RPMI7951 (cell line): ENCODE data around the gene NACC1. TPM values are rescaled to one million over a fixed set of nuclear protein-coding genes. Genes with fewer than 3 reads are reported as not detected.

Source experiments
- DNase-seq: peaks from one replicate; pipeline ENCODE4 v3.0.0-alpha.2; 2012; ENCODE audit warnings: low read depth
- total RNA-seq: library from RNA; depleted of rRNA; stranded (reverse); fragments of >200 nt; shearing (Covaris generic); gene quantifications from 2 replicates; pipeline ENCODE4 v1.2.3, GENCODE V29; 2014; rRNA removed

NACC1 gene
- 27.9 and 28.0 TPM in 2 replicates for total RNA-seq

DNA sequence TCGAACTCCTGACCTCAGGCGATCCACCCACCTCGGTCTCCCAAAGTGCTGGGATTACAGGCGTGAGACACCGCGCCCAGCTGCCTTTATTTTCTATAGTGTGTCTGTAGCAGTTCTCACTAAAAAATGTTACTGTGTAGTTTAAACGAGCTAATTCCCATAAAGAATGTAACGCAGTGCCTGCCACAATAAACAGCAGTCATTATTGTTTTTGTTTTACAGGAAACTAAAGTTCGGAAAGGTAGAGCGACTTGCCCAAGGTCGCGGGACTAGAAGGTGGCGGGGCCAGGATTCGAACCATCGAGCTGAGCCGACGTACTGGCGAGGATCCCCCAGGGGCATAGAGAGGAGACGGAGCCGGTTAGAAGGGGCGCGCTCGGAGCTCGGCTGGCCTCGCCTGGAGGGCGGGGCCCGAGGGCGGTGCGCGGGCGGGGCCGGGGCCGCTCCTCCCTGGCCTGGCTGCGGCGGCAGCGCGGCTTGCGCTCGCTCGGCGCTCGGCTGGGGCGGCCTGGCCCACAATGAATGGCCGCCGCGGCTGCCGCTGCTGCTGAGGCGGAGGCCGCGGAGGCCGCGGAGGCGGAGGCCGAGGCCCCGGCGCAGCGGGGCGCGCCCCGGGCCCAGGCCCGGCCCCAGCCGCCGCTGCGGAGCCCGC lies at the start of gene NACC1:
NACC1 (plus strand) TSS at position 493 of the 652 bp plus-strand sequence. CDS start 16,944 bp downstream, outside the sequence.
- peak; percentile 89 for DNase-seq

DNA sequence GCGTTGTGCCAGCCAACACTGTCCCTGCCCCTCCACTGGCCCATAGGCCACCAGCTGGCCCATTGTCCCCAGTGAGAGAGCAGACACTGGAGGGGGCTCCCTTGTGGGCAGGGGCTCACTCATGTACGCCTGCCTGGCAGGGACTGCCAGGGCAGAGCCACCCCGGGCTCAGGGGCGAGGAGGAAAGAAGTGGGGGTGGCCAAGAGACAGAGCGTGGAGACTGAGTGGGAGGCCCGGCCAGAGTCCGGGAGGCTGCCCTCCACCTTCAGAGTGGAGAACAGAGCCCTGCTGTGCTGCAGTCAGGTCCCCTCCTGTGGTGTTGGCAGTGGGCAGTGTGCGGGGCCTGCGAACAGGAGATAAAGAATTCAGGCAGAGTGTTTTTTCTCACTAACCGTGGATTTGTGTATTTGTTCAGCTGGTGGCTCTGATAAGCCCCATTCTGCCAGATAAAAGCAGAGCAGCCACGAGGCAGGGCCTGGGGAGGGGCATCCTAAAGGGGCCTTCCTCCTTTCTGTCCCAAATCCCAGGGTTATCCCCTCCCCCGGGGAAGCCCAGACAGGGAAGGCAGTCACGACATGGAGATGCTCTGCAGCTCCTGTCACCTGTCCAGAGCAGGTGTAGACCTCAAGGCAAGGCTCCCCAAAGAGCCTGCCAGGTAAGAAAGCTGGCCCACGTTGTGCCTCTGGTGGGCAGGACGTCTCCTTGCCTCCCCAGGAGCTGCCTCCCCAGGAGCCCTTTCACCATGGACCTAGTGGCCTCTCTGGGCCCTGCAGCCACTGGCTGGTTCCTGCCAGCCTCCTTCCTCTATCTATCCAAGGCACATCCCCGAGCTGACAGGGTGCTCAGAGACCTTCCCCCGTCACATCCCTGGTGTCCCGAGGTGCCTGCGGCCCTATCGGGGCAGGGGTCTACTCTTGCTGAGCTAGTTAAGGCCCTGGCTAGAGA lies 48.4 kb upstream of the NACC1 start:
- no peak for DNase-seq

DNA sequence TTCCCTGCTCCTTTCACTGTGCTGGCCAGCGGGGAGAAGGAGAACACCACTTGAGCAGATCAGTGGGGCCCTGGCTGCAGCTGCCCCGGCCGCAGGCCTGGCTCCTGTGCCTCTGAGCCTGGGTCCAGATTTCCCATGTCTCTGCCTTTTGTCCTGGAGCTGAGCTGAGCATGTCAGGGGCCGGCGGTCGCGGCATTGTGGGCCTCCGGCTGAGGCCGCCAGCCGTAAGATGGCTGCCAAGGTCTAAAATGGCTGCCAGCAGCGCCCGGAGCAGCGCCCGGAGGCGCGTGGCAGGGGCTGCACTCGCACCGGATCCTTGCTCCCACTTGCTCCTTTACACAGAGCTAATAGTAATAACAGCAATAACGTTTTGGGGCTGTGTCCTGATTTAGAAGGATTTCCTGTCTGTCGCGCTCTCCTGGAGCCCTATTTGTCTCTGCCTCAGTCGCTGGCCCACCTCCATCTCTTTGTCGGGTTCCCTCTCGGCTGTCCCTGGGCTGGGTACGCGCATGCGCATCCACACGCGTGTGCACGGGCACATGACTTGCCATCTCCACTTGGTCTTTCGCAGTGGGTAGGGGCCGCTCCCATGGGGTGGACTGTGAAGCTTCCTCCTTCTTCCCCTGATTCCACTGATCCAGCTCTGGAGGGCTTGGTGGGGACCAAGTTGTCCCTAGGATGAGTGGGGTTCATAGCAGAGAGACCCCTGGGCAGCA lies 47.5 kb upstream of the NACC1 start:
- DNase-seq: no peak

DNA sequence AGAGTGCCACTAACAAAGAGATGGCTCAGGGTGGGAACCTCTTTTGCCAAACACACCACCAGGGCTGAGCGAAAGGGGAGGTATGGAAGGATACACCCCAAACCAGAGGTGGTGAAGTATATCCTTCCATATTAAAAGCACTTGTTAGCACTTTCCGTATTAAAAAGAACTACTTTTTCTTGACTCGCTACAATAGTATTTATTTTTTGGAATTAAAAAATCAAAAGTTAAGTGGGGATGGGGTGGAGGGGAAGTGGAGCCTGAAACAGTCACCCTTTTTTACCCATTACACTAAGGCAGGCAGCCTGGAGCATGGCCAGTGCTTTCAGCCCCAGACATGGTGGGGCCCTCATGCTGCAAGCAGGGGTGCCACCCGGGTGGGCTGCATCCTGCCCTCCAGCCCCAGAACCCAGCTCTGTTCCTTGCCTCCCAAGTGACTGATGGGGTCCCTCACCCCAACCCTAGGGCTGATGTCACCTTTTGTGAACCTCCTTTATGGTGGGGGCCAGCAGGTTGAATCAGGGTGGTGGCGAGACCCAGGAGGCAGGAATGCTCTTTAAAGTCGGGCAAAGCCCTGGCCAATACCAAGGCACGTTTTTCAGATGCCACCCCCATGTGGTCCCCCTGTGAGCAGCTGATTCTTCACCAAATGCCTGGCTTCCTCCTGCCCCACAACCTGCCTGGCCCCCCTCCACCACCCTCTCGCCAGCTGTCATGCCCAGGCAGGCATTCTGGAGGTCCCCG lies 46.4 kb upstream of the NACC1 start:
- DNase-seq: no peak

DNA sequence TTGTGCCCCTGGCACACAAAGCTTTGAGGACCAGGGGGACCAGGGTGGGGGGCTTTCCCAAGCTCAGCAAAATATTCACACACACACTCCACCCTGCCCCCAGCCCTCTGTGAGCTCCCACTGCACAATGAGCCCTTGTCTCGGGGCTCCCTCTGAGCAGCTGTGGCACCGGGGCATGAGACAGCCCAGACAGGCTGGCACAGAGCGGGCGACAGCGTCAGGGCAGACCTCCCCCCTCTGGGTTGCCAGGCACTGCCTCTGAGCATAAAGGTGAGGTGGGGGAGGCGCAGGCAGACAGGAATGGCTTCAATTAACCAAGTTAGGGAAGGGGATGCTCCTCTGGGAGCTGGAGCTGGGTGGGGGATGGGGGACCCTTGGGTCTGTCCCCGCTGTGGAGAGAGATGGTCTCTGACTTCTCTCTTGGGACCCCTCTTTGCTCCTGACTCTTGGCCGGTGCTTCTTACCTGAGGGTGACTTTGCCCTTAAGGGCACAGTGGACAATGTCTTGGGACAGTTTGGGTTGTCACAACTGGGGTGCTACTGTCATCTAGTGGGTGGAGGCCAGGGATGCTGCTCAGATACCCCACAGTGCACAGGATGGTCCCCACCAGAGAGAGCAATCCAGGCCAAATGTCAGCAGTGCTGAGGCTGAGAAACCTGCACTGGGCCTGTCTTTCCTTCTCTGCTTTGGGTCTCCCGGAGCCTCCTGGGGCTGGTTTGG lies 45.7 kb upstream of the NACC1 start:
- DNase-seq: no peak

DNA sequence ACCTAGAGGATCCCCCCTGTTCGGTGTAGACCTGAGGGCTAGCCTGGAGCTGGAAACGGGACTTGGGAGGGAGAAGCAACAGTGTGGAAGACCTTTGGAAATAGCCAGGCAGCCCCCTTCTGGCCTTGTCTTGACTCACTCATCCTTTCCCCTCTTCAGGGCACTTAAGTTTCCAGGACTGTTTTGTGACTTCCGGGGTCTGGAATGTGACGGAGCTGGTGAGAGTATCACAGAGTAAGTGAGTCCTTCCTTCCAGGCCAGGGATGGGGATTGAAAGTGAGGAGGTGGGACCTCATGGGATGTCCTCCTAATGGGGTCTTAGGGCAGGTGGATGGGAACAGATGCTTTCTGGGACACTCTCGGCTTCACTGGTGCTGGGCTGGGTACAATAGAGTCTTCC lies 44.8 kb upstream of the NACC1 start:
- no peak for DNase-seq

DNA sequence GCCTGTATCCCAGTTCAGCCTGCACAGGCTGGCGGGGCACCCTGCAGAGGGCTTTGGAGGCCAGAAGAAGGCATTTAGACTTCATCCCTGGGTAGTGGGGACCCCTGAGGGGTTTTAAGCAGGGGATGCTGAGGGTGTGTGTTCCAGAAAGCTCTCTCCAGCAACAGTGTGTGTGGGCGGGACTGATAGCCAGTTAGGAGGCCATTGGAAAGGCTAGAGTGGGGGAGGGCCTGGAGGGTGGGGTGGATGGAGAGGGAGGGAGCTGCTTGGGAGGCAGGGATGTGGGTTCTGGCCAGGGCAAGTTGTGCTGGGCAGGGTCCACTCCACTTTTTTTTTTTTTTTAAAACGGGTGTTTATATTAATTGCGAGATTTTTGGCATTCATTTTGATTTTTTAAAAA lies 43.7 kb upstream of the NACC1 start:
- DNase-seq: no peak

DNA sequence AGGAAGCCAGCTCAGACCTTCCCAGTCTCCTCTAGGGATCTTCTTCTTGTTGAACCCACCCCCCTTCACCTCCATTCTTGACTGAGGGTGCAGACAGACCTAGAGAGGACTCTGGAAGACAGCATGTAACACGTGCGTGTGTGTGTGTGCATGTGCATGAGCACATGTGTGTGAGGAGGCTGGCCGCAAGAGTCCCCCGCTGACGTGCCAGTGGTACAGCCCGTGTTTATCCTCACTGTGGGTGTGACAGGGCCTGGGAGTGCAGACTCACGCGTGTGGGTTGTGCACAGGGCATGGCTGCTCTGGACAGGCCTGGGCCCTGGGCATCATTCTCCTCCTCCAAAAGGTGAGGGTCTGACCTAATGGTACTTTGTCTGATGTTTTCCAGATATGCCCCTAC lies 41.7 kb upstream of the NACC1 start:
- DNase-seq: no peak

DNA sequence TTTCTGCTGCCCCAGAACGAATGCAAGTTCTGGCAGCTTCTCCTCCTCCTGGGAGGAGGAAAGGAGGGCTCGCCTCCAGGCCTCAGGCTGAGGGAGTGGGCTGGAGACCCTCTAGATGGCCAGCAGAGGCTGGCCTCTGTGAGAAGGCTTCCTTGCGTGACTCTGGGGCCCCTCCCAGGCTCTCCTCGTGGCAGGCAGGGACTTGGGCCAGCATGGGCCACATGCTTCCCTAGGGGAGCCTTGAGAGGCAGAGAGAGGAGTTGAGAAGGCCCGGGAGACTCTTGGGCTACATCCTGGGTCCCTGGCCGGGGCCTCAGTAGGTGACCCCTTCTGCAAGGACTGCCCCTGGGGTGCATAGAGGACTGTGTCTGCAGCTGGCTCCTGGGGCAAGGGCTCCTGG lies 41.3 kb upstream of the NACC1 start:
- DNase-seq: no peak

DNA sequence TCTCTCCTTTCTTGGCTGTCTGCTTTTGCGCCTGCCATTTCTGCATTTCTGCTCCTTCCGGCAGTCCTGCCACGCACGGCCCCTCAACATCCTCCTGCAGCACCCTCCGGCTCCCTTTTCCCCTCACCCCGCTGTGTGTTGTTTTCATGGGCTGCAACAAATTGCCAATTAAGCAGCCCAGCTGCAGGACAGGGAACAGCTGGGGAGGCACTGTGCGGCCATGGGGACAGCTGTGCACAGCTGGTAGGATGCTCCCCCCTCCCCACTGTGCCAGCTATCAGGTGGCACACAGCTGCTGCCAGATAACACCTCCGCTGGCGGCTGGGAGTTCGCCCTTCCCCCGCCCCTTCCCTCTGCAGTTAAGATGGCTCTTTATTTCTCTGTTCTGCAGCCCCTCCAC lies 40.8 kb upstream of the NACC1 start:
- DNase-seq: no peak

DNA sequence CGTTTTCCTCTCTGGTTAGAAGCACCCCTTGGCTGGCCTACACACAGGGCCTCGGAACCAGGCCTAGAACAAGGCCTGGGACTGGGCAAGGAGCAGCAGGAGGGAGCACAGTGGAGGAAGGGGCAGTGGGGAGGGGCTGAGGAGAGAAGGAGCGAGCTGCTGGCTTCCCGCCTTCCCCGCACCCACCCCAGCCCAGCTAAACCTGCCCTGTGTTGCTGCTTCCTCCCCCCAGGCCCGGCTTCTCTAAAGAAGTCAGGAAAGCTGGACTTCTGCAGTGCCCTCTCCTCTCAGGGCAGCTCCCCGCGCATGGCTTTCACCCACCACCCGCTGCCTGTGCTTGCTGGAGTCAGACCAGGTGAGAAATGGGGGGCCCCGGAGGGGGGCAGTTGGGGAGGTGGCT lies 39.7 kb upstream of the NACC1 start:
- DNase-seq: no peak

DNA sequence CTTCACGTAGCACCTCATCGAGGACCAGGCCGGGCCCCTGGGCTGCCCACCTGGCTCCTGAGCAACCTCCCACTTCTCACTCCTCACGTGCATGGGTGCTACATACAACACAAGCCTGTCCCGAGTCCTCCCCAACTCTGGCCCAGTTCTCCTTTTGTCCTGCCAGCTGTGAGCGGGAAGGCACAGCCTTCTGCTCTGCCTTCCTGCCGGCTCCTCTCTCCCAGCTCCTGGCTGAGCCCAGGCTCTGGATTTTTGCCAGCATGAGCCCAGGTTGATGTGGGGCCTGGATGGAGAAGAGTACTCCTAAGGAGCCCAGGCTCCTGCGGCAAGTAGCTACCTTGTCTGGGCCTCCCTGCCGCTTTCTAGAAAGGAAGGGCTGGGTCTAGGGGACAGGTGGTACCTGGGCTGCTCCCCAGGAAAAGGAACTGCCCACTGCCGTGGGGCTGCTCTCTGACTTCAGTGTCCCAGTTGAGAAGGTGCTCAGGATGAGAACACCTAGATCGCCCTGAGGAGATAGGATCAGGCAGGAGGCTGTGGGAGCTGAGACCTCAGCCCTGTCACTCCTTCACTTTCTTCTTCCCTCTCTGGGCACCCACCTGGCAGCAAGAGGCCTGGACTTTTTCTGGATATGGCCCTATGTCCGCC lies 39.0 kb upstream of the NACC1 start:
- DNase-seq: no peak

DNA sequence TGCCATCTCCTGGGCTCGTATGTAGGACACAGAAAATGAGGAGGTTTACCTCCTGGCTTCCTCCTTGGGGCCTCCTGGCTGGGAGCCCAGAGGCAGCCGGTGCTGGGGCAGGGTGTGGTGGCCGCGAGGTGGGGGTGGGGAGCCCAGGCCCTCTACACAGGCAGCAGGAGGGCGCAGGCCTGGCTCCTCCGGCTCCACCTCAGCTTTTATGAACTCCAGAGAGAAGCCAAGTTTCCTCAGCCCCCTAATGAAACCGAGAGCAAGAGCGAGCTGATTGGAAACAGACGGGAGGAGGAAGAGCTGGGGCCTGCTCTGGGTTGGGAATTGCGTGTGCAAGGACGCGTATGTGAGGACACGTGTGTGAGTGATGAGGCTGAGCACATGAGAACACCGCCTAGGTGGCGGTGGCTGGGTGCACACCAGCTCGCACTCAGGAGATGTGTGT lies 38.5 kb upstream of the NACC1 start:
- no peak for DNase-seq

DNA sequence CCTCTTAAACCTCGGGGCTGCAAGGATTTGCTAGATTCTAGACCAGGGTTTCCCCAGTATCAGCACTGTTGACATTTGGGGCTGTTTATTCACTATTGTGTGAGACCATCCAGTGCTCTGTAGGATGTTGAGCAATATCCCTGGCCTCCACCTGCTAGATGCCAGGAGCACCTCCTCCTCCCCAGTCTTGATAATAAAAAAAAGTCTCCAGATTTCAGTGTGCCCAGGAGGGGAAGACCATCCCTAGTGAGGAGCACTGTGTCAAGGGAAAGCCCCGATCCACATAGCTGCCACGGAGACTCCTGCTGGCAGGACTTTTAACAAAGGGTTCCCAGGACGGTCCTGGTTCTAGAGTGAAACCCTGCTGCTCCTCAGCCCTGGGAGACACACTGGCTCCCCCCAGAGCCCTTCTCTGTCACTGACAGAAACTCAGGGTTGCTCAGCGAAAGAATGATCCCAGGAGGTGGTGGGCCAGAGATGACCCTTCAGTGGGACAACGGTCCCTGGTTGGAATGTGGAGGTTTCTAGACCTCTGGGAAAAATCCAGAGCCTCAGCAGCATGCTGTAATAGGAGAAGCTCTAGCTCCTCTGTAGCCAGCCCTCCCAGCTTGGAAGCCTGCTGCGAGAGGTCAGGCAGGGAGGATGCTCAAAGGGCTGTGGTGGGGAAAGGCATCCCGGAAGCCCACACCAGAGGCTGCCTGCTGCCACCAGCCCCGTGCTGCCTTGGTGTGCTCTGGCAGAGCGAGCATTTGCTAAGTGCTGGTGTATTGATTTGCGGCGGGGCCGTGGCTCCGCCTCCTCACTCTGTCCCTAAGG lies 35.7 kb upstream of the NACC1 start:
- DNase-seq: peak; percentile 23

DNA sequence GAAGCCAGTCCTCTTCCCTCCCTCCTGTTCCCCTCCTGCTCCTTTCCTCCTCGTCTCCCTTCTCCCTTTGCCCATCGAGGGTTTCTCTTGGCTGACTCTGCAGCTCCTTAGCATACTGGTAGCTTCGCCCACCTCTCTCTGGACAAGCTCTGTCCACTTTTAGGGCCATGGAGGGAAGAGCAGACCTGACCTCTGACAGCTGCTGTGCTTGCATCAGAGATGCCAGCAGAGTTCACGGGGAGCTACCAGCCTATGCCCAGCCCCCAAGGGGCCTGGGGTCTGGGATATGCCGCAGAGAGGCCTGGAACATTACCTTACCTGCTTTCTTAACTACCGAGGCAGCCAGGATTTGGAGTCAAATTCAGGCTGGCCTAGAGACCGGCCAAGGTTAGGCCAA lies 35.1 kb upstream of the NACC1 start:
- no peak for DNase-seq

DNA sequence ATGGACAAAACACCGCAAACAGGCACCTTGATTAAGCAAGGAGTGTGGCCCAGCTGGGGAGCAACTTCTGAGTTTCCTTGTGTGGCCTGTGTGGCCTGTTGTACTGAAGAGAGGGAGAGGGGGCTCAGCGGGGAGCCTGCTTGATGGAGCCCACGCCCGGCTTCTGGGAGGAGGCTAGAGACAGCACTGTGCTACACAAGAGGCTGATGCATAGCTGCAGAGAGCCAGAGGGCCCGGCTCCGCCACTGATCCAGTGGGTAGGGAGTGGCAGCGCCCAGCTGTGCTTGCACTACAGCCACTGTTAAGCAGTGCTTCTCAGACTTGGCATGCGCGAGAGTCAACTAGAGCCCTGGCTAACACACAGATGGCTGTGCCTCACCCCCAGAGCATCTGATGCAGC lies 34.4 kb upstream of the NACC1 start:
- no peak for DNase-seq

DNA sequence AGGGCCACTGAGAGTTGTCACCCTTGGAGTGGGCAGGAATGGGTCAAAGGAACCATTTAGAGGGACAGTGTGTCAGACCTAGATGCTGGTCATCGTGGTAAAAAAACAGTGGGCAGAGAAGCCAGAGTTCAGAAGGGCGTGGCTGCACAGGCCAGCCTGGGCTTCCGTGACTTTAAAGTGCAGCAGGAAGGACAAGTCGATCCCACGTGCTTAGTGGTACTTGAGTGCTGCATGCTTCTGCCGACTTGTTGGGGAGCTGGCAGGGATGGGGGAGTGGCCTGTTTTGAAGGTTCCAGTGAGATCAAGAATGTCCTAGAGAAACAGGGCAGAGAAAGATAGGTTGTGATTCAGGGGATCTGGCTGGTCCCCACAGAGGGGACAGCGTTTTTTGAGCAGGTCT lies 32.4 kb upstream of the NACC1 start:
- DNase-seq: no peak

DNA sequence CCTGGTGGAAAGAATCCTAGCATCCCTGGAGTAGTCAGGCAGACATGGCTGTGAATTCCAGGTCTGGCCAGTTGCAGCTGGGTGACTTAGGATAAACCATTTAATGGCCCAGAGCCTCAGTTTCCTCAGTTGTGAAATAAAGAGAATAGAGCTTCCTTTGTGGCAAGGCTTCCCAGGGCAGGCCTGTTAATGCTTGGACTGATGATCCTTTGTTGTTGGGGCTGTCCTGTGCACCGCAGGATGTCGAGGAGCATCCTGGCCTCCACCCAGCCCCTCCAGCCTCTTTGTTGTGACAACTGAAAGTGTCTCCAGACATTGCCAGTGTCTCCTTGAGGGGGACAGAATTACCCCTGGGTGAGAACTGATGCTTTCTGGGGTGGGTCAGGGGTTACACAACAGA lies 31.7 kb upstream of the NACC1 start:
- no peak for DNase-seq

DNA sequence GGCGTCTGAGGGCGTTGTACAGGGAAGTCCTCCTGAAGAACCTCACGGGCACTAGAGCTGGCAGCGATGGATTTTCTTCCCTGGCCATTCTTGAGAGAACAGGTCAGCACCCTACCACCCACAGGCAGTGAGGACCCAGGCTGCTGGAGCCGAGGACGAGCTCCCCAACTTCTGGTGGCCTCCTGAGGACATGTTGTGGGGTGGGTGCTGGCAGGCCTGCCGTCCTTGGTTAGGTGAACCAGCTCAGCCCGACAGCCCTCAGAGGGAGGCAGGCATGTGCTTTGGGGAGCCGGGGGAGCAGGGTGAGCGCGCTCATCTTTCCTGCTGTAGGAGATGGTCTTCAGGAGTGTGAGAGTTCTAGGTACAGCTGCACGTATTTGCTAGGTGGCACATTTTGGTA lies 30.8 kb upstream of the NACC1 start:
- DNase-seq: no peak
